Measurements from ENCODE around the gene CCDC121. TPM values are rescaled to one million over a fixed set of nuclear protein-coding genes. Genes with fewer than 3 reads are reported as not detected.

CCDC121 gene
- total RNA-seq, 1 donor from 2014 or later: 4.2 TPM

- no peak for DNase-seq
- no peaks in the 10 kb centered on the region for H3K27me3 ChIP-seq
- intact Hi-C loops (cut with DNase I): no loop called here
- H3K9me3 ChIP-seq: peaks cover 9% of the 10 kb centered on the region
- ATAC-seq: no peak
- H3K27ac ChIP-seq: no peak overlapping the region
- H3K4me1 ChIP-seq: no peaks in the 10 kb centered on the region
- no peaks in the 10 kb centered on the region for H3K36me3 ChIP-seq
- no peak overlapping the region for H3K4me3 ChIP-seq
- no peak for TF ChIP-seq CTCF (IDR thresholded peaks at IDR 0.05)
These were observed 37.1 kb downstream of the CCDC121 start for GRCh38 chr2:27591745-27592144.

GRCh38 chr2:27588308-27588707, 40.5 kb downstream of the CCDC121 start:
- Histone ChIP-seq H3K9me3 (peaks cover 9% of the 10 kb centered on the region), H3K27ac (no peak overlapping the region), H3K27me3 (no peaks in the 10 kb centered on the region), H3K4me1 (peaks cover 15% of the 10 kb centered on the region), H3K36me3 (no peaks in the 10 kb centered on the region), H3K4me3 (no peak overlapping the region)
- DNase-seq: no peak
- no peak for ATAC-seq
- intact Hi-C loops (cut with DNase I): no loop called here
- no peak for TF ChIP-seq CTCF (IDR thresholded peaks at IDR 0.05)

GRCh38 chr2:27587025-27587424, 41.8 kb downstream of the CCDC121 start:
- intact Hi-C loops (cut with DNase I): no loop called here
- Histone ChIP-seq H3K4me1 (peaks cover 15% of the 10 kb centered on the region), H3K9me3 (peaks cover 9% of the 10 kb centered on the region), H3K4me3 (no peak overlapping the region), H3K27ac (no peak overlapping the region), H3K27me3 (no peaks in the 10 kb centered on the region), H3K36me3 (no peaks in the 10 kb centered on the region)
- no peak for ATAC-seq
- DNase-seq: no peak
- no peak for TF ChIP-seq CTCF (IDR thresholded peaks at IDR 0.05)

- intact Hi-C loops (cut with DNase I): no loop called here
- no peak for DNase-seq
- H3K27ac ChIP-seq: no peak overlapping the region
- no peaks in the 10 kb centered on the region for H3K27me3 ChIP-seq
- no peak overlapping the region for H3K4me3 ChIP-seq
- no peaks in the 10 kb centered on the region for H3K36me3 ChIP-seq
- no peaks in the 10 kb centered on the region for H3K9me3 ChIP-seq
- no peak for TF ChIP-seq CTCF (IDR thresholded peaks at IDR 0.05)
- no peak for ATAC-seq
- peaks cover 15% of the 10 kb centered on the region for H3K4me1 ChIP-seq
These were observed 44.2 kb downstream of the CCDC121 start for GRCh38 chr2:27584597-27584996.

- Histone ChIP-seq H3K36me3 (no peaks in the 10 kb centered on the region), H3K27me3 (no peaks in the 10 kb centered on the region), H3K27ac (peak overlapping the region; percentile 77), H3K4me1 (peaks cover 15% of the 10 kb centered on the region), H3K4me3 (peak overlapping the region; percentile 81), H3K9me3 (no peaks in the 10 kb centered on the region)
- TF ChIP-seq CTCF (IDR thresholded peaks at IDR 0.05): no peak
- DNase-seq (no peak), ATAC-seq (no peak)
- intact Hi-C loops (cut with DNase I): no loop called here
These were observed 45.4 kb downstream of the CCDC121 start for GRCh38 chr2:27583390-27583915.

Measured in upper lobe of right lung (tissue), 1 donor.